ENCODE data around the gene C19orf53. TPM values are rescaled to one million over a fixed set of nuclear protein-coding genes. Genes with fewer than 3 reads are reported as not detected.
"Not testable (repeated sequence)": the region's sequence is repeated elsewhere in the genome, so short reads cannot be mapped to it uniquely, and the experiment has no call there.

The C19orf53 gene
- polyA plus RNA-seq, 3 donors, result 101 to 128 (median 117) TPM

- DNase-seq (ENCODE audit: extremely low read depth in 1 of 11, low read depth in 9 of 11, low spot score in 4 of 11), result no peak
Observed at GRCh38 chr19:13756210-13756609, 18.0 kb upstream of the C19orf53 start.

GRCh38 chr19:13757805-13758772 is 16.2 kb upstream of the C19orf53 start:
- DNase-seq (ENCODE audit: extremely low read depth in 1 of 11, low read depth in 9 of 11, low spot score in 4 of 11), result no peak

DNA sequence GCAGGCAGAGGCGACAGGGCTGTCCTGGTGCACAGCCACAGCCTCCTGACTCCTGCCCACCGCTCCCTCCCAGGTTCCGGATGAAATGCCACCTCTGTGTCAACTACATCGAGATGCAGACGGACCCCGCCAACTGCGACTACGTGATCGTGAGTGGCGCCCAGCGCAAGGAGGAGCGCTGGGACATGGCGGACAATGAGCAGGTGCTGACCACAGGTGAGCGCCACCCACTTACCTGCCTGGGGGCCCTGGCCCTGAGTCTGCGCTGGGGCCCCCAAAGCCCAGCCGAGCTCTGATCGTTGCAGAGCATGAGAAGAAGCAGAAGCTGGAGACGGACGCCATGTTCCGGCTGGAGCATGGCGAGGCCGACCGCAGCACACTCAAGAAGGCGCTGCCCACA is 15.5 kb upstream of the C19orf53 start:
- DNase-seq (ENCODE audit: extremely low read depth in 1 of 11, low read depth in 9 of 11, low spot score in 4 of 11), result no peak

DNA sequence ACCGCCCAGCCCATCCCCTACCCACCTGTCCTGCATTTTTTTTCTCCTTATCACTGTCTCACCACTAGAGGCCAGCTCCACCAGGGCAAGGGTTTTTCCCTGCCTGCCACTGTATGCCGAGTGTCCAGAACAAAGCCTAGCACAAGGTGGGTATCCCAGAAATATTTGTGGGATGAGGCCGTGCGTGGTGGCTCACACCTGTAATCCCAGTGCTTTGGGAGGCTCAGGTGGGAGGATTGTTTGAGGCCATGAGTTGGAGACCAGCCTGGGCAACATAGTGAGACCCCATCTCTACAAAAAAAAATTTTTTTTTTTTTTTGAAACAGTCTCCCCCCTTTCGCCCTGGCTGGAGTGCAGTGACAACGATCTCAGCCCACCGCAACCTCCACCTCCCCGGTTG is 12.8 kb upstream of the C19orf53 start:
- DNase-seq (ENCODE audit: extremely low read depth in 1 of 11, low read depth in 9 of 11, low spot score in 4 of 11), result no peak

DNA sequence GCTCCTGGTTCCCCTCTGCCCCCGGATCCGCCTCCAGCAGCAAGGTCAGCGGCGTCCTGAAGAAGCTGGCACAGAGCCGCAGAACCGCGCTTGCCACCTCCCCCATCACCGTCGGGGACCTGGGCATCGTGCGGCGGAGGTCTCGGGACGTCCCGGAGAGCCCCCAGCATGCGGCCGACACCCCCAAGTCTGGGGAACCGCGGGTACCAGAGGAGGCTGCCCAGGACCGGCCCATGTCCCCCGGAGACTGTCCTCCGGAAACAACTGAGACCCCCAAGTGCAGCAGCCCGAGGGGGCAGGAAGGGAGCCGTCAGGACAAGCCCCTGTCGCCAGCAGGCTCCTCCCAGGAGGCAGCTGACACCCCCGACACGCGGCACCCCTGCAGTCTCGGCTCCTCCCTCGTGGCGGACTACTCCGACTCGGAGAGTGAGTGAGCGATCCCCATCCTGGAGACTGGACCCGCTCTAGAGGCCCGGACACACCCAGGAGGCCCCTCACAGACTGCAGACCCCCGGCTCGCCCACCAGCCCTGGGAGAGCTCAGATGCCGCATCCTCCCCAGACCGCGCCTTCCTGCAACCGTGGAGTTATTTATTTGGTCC is 11.5 kb upstream of the C19orf53 start:
- no peak for DNase-seq (ENCODE audit: extremely low read depth in 1 of 11, low read depth in 9 of 11, low spot score in 4 of 11)

- DNase-seq (ENCODE audit: extremely low read depth in 1 of 11, low read depth in 9 of 11, low spot score in 4 of 11), result no peak
Observed at GRCh38 chr19:13763265-13763664, 11.0 kb upstream of the C19orf53 start.

DNA sequence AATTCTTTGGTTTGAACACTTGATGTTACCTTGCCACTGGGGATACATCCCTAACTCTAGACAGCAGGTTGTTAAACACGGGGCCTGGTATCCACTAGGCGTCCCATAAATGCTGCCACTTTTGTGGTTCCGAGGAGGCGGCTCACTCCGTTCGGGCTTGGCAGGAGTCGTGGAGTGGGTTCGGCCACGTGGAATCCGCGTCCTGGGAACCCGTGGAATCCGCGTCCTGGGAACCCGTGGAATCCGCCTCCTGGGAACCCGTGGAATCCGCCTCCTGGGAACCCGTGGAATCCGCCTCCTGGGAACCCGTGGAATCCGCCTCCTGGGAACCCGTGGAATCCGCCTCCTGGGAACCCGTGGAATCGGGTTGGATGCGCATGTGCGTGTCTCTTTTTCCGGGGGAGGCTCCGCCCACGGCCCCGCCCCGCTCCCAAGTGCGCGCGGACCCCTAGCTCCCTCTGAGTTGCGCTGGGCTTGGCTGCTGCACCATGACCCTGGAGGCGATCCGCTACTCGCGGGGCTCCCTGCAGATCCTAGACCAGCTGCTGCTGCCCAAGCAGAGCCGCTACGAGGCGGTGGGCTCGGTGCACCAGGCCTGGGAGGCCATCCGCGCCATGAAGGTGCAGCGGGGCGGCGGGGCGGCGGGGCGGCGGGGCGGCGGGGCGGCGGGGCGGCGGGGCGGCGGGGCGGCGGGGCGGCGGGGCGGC is 10.0 kb upstream of the C19orf53 start, which contains the start of gene MRI1:
TSS of gene MRI1 (plus strand) at position 422 of the 707 bp plus-strand sequence. CDS start at position 489, 67 bp downstream.
- peak in 7 of 11 donors; percentile 63 to 84 (median 75) for DNase-seq (ENCODE audit: extremely low read depth in 1 of 11, low read depth in 9 of 11, low spot score in 4 of 11)

DNA sequence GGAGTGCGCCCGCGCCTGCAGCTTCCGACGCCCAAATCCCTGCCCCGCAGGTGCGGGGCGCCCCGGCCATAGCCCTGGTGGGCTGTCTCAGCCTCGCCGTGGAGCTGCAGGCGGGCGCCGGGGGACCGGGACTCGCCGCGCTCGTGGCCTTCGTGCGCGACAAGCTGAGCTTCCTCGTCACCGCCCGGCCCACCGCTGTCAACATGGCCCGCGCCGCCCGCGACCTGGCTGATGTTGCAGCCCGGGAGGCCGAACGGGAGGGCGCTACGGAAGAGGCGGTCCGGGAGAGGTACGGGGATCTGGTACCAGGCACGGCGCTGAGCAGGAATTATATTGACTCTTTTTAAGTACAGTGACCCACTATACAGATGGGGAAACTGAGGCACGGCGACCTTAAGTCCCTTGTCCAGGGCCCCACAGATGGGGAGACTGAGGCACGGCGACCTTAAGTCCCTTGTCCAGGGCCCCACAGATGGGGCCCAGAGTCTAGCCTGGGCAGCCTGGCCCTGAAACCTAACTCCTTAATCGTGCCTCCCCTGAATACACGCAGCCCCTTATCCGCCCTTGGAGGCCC is 9.3 kb upstream of the C19orf53 start:
- no peak for DNase-seq (ENCODE audit: extremely low read depth in 1 of 11, low read depth in 9 of 11, low spot score in 4 of 11)

DNA sequence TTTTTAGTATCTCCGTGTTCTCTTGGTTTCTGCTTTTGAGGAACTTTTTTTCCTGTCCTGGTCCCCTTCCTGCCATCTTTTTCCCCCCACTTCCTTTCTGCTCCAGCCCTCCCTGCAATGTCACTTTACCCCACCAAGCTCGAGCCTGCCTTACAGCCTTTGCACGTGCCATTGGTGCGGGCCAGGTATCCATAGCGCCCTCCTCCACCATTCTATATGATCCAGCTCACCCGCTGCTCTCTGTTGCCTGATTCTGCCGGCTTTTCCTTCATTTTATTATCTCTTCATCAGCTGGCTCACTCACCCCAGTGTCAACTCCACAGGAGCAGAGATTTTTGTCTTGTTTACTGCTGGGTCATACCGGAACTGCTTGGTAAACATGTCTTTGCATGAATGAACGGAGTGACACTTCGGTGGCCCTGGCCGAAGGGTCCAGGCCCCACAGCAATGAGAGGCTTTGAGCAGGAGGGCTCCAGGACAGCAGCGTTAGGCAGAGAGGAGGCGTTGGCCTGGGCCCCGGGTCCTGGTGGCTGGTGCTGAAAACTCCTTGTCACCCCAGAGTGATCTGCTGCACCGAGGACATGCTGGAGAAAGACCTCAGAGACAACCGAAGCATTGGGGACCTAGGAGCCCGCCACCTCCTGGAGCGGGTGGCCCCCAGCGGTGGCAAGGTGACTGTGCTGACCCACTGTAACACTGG is 8.7 kb upstream of the C19orf53 start:
- no peak for DNase-seq (ENCODE audit: extremely low read depth in 1 of 11, low read depth in 9 of 11, low spot score in 4 of 11)

DNA sequence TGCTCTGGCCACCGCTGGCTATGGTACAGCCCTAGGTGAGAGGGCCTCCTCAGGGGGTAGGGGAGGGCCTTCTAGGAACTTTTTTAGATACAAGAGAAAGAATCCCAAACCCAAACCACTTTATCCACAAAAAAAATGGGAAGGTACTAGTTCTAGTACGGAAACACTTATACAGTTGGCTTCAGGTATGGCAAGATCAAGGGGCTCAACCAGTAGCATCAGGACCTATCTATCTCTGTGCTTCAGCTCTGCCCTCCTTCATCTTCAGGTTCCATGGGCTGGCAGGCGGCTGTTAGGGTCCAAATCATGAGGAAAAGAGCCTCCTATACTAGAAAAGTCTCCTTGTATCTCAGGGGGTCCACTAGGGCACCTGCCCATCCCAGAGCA is 8.2 kb upstream of the C19orf53 start:
- DNase-seq (ENCODE audit: extremely low read depth in 1 of 11, low read depth in 9 of 11, low spot score in 4 of 11), result no peak

DNA sequence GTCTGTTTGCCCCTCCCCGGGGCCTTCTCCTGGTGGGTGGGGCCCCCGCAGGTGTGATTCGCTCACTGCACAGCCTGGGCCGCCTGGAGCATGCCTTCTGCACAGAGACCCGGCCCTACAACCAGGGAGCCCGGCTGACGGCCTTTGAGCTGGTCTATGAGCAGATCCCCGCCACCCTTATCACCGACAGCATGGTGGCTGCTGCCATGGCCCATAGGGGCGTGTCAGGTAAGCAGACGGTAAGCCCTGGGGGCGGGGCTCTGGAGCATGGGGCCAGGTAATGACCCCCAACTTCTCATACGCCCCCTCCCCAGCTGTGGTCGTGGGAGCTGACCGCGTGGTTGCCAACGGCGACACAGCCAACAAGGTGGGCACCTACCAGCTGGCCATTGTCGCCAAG is 5.7 kb upstream of the C19orf53 start:
- DNase-seq (ENCODE audit: extremely low read depth in 1 of 11, low read depth in 9 of 11, low spot score in 4 of 11), result no peak

- DNase-seq (ENCODE audit: extremely low read depth in 1 of 11, low read depth in 9 of 11, low spot score in 4 of 11), result no peak
Observed at GRCh38 chr19:13770013-13770635, 4.1 kb upstream of the C19orf53 start.

GRCh38 chr19:13778398-13778797 is 4.1 kb downstream of the C19orf53 start:
- DNase-seq (ENCODE audit: extremely low read depth in 1 of 11, low read depth in 9 of 11, low spot score in 4 of 11), result no peak

DNA sequence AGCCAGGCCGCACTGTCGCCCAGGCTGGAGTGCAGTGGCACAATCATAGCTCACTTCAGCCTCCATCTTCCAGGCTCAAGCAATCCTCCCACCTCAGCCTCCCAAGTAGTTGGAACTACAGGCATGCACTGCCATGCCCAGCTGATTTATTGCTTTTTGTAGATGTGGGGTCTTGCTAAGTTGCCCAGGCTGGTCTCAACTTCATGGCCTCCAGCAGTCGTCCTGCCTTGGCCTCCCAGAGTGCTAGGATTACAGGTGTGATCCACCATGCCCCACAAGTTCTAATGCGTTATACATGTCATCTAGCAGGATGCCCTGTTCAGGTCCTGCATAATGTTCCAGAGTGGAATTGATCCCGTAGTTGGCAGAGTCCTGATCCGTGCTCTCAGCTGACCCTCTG is 4.6 kb downstream of the C19orf53 start:
- DNase-seq (ENCODE audit: extremely low read depth in 1 of 11, low read depth in 9 of 11, low spot score in 4 of 11), result no peak

DNA sequence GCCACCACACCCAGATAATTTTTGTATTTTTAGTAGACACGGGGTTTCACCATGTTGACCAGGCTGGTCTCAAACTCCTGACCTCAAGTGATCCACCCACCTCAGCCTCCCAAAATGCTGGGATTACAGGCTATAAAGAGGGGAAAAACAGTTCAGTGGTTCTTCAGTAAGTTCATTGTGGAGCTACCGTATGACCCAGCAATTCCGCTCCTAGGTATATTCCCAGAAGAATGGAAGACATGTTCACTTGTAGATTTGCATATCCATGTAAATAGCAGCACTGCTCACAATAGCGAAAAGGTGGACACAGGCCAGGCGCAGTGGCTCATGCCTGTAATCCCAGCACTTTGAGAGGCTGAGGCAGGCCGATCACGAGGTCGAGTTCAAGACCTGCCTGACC is 5.5 kb downstream of the C19orf53 start:
- DNase-seq (ENCODE audit: extremely low read depth in 1 of 11, low read depth in 9 of 11, low spot score in 4 of 11), result not testable (repeated sequence)

DNA sequence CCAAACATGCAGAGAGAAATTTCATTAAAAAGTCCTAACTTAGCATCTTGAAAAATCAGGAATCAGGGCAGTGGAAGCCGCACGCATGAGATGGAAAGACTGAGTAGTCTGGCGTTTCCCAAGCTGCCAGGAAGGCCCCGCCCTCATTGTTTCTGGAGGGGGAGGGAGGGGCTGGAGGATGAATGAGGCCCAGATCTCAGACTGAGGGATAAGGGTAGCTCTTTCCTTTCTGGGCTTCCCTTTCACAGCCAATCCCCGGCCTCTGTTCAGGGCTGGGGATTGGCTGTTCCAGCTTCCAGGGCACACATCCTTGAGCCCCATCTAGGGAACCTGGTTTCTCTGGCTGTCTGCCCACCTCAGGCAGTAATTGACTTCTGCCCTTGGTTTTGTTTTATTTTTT is 7.3 kb downstream of the C19orf53 start:
- no peak for DNase-seq (ENCODE audit: extremely low read depth in 1 of 11, low read depth in 9 of 11, low spot score in 4 of 11)

DNA sequence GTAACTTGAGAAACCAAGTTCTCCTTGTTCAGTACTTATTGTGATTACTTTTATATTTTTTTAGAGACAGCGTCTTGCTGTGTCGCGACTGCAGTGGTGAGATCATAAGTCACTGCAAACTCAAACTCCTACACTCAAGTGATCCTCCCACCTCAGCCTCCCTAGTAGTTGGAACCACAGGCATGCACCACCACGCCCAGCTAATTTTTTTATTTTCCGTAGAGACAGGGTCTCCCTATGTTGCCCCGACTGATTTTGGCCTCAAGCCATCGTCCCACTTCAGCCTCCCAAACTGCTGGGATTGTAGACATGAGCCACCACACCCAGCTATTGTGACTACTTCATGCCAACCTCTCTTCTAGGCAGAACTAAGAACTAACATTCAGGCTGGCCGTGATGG is 8.3 kb downstream of the C19orf53 start:
- DNase-seq (ENCODE audit: extremely low read depth in 1 of 11, low read depth in 9 of 11, low spot score in 4 of 11), result no peak
